NCI-H1092 treated with DMSO at 0.1 percent for 48 hours (cell line): ENCODE data around the gene PHKB.

Experiments used
- DNase-seq: peaks from one replicate; lab custom pipeline; 2025; lab: John Stamatoyannopoulos, UW

Gene PHKB

GRCh38 chr16:47731252-47731651 lies 270.1 kb downstream of the PHKB start:
- no peak for DNase-seq

- DNase-seq: no peak
Measured at GRCh38 chr16:47732122-47732521, 271.0 kb downstream of the PHKB start.

- DNase-seq: no peak
Measured at GRCh38 chr16:47732523-47733111, 271.5 kb downstream of the PHKB start.

GRCh38 chr16:47734081-47734857 lies 273.1 kb downstream of the PHKB start:
- peak; percentile 79 for DNase-seq

- DNase-seq: peak; percentile 68
Measured at GRCh38 chr16:47734987-47735594, 274.0 kb downstream of the PHKB start.

GRCh38 chr16:47750371-47750770 lies 289.2 kb downstream of the PHKB start:
- DNase-seq: no peak
